Activated T-helper 9 cell treated with anti-CD3 and anti-CD28 coated beads, Interleukin-2, amount 50 U/mL, for 16 hours (primary cell): Measurements from ENCODE around the gene PRAMEF4.
"Not testable (repeated sequence)": the region's sequence is repeated elsewhere in the genome, so short reads cannot be mapped to it uniquely, and the experiment has no call there.

Source experiments
- DNase-seq: peaks from one replicate; pipeline ENCODE4 v3.0.0-alpha.2; 2020; ENCODE audit warnings: low read depth

The PRAMEF4 gene

GRCh38 chr1:12886101-12886500 is at the start of gene PRAMEF4:
PRAMEF4 (minus strand) TSS chr1:12886201; CDS start chr1:12883394, 2,807 bp downstream.
- DNase-seq = not testable (repeated sequence)

- DNase-seq = not testable (repeated sequence)
These were observed 38.4 kb upstream of the PRAMEF4 start for GRCh38 chr1:12924368-12924767.

GRCh38 chr1:12921749-12922148 is 35.7 kb upstream of the PRAMEF4 start:
- not testable (repeated sequence) for DNase-seq

GRCh38 chr1:12916310-12916709 is 30.3 kb upstream of the PRAMEF4 start, which contains the start of gene PRAMEF7:
PRAMEF7 (plus strand) TSS chr1:12916610; CDS start chr1:12917693, 1,083 bp downstream.
- DNase-seq = not testable (repeated sequence)

- not testable (repeated sequence) for DNase-seq
These were observed 18.0 kb upstream of the PRAMEF4 start for GRCh38 chr1:12903793-12904572.

GRCh38 chr1:12899186-12899585 is 13.2 kb upstream of the PRAMEF4 start:
- DNase-seq = not testable (repeated sequence)

GRCh38 chr1:12898170-12898569 is 12.2 kb upstream of the PRAMEF4 start, which contains the start of gene PRAMEF10:
PRAMEF10 (minus strand) TSS chr1:12898270; CDS start chr1:12895847, 2,423 bp downstream.
- not testable (repeated sequence) for DNase-seq

GRCh38 chr1:12878453-12878852 is 7.5 kb downstream of the PRAMEF4 start:
- DNase-seq = not testable (repeated sequence)

GRCh38 chr1:12863131-12863880 is 22.7 kb downstream of the PRAMEF4 start:
- not testable (repeated sequence) for DNase-seq

GRCh38 chr1:12856786-12857185 is 29.2 kb downstream of the PRAMEF4 start, which contains the start of gene PRAMEF2:
PRAMEF2 (plus strand) TSS chr1:12857086; CDS start chr1:12859010, 1,924 bp downstream.
- not testable (repeated sequence) for DNase-seq

- DNase-seq = no peak
These were observed 34.2 kb downstream of the PRAMEF4 start for GRCh38 chr1:12851779-12852178.

GRCh38 chr1:12848620-12849019 is 37.4 kb downstream of the PRAMEF4 start, which contains the start of gene HNRNPCL1:
HNRNPCL1 (minus strand) TSS chr1:12848720; CDS start chr1:12848289, 431 bp downstream.
- DNase-seq = not testable (repeated sequence)

- DNase-seq = not testable (repeated sequence)
These were observed 52.8 kb downstream of the PRAMEF4 start for GRCh38 chr1:12833251-12833650.

GRCh38 chr1:12831310-12831709 is 54.7 kb downstream of the PRAMEF4 start, which contains the start of gene PRAMEF11:
PRAMEF11 (minus strand) TSS chr1:12831410; CDS start chr1:12828789, 2,621 bp downstream.
- not testable (repeated sequence) for DNase-seq
